Nephron (organoid): ENCODE results near the gene SCN1A.

Source experiments
- H3K27ac Mint-ChIP-seq, 3 experiments: 2 replicates each; pipeline ENCODE4 v1.8.0; 2020; ENCODE audit warnings: mixed read lengths in 3 of 3, mild to moderate bottlenecking in 2 of 3, moderate library complexity in 1 of 3
- H3K27me3 Mint-ChIP-seq: 2 replicates; pipeline ENCODE4 v1.8.0; 2021; ENCODE audit warnings: low read depth, mild to moderate bottlenecking, moderate library complexity, mixed read lengths
- H3K36me3 Mint-ChIP-seq: 2 replicates; pipeline ENCODE4 v1.8.0; 2020; ENCODE audit warnings: low read depth, mixed read lengths
- H3K4me1 Mint-ChIP-seq: 2 replicates; pipeline ENCODE4 v1.8.0; 2020; ENCODE audit warnings: mixed read lengths
- H3K4me3 Mint-ChIP-seq, 3 experiments: 2 replicates each; pipeline ENCODE4 v1.8.0; 2020; ENCODE audit warnings: mild to moderate bottlenecking in 3 of 3, mixed read lengths in 3 of 3, moderate library complexity in 2 of 3
- H3K9me3 Mint-ChIP-seq: 2 replicates; pipeline ENCODE4 v1.8.0; 2020; ENCODE audit warnings: mixed read lengths
- CTCF ChIP-seq, 3 experiments: fragments of 200-600 bp; sonication (generic); IDR thresholded peaks; one replicate each; pipeline ENCODE4 v1.5.0; 2021; ENCODE audit warnings: antibody characterized with exemption in 3 of 3; ENCODE audit not compliant: unreplicated experiment in 3 of 3

SCN1A gene

GRCh38 chr2:166057370-166058164, 70.3 kb downstream of the SCN1A start:
- Mint-ChIP-seq H3K36me3 (no peaks in the 10 kb centered on the region), H3K4me3 (no peak overlapping the region), H3K27ac (no peak overlapping the region), H3K4me1 (no peaks in the 10 kb centered on the region), H3K27me3 (no peaks in the 10 kb centered on the region), H3K9me3 (no peaks in the 10 kb centered on the region)
- peak; percentile 45 to 70 (median 46) for TF ChIP-seq CTCF (IDR thresholded peaks at IDR 0.05; ENCODE audit: unreplicated experiment in 3 of 3)

GRCh38 chr2:166044853-166045483, 82.9 kb downstream of the SCN1A start:
- Mint-ChIP-seq H3K4me1 (no peaks in the 10 kb centered on the region), H3K9me3 (no peaks in the 10 kb centered on the region), H3K27me3 (no peaks in the 10 kb centered on the region), H3K27ac (no peak overlapping the region), H3K4me3 (no peak overlapping the region), H3K36me3 (no peaks in the 10 kb centered on the region)
- no peak for TF ChIP-seq CTCF (IDR thresholded peaks at IDR 0.05; ENCODE audit: unreplicated experiment in 3 of 3)

- Mint-ChIP-seq H3K4me3 (no peak overlapping the region), H3K27ac (no peak overlapping the region), H3K9me3 (no peaks in the 10 kb centered on the region), H3K36me3 (no peaks in the 10 kb centered on the region), H3K4me1 (no peaks in the 10 kb centered on the region), H3K27me3 (no peaks in the 10 kb centered on the region)
- TF ChIP-seq CTCF (IDR thresholded peaks at IDR 0.05; ENCODE audit: unreplicated experiment in 3 of 3), result no peak
Observed at GRCh38 chr2:166042768-166043390, 84.9 kb downstream of the SCN1A start.

- Mint-ChIP-seq H3K4me1 (no peaks in the 10 kb centered on the region), H3K4me3 (no peak overlapping the region), H3K27me3 (no peaks in the 10 kb centered on the region), H3K27ac (no peak overlapping the region), H3K36me3 (no peaks in the 10 kb centered on the region), H3K9me3 (no peaks in the 10 kb centered on the region)
- TF ChIP-seq CTCF (IDR thresholded peaks at IDR 0.05; ENCODE audit: unreplicated experiment in 3 of 3), result no peak
Observed at GRCh38 chr2:166042356-166042755, 85.5 kb downstream of the SCN1A start.

- Mint-ChIP-seq H3K4me1 (no peaks in the 10 kb centered on the region), H3K36me3 (no peaks in the 10 kb centered on the region), H3K4me3 (no peak overlapping the region), H3K9me3 (no peaks in the 10 kb centered on the region), H3K27ac (no peak overlapping the region), H3K27me3 (no peaks in the 10 kb centered on the region)
- TF ChIP-seq CTCF (IDR thresholded peaks at IDR 0.05; ENCODE audit: unreplicated experiment in 3 of 3), result no peak
Observed at GRCh38 chr2:166041613-166042012, 86.2 kb downstream of the SCN1A start.
